Fibroblast of peridontal ligament (primary cell): ENCODE results near the gene TMEM50B.
A peak's percentile ranks its signal among the peaks of the same experiment; 100 is the strongest.
"Not testable (repeated sequence)": the region's sequence is repeated elsewhere in the genome, so short reads cannot be mapped to it uniquely, and the experiment has no call there.

Source experiments
- DNase-seq: peaks from one replicate; pipeline ENCODE4 v3.0.0-alpha.2; 2010; ENCODE audit errors: extremely low read depth

The TMEM50B gene

GRCh38 chr21:33428669-33429068 lies 51.1 kb downstream of the TMEM50B start:
- DNase-seq, result no peak

- no peak for DNase-seq
These were observed 52.7 kb downstream of the TMEM50B start for GRCh38 chr21:33427051-33427450.

GRCh38 chr21:33425825-33426224 lies 53.9 kb downstream of the TMEM50B start:
- no peak for DNase-seq

- no peak for DNase-seq
These were observed 55.6 kb downstream of the TMEM50B start for GRCh38 chr21:33424214-33424613.

- DNase-seq, result no peak
These were observed 57.9 kb downstream of the TMEM50B start for GRCh38 chr21:33421713-33422393.

GRCh38 chr21:33419538-33420123 lies 60.1 kb downstream of the TMEM50B start:
- peak; percentile 80 for DNase-seq

GRCh38 chr21:33418691-33419090 lies 61.1 kb downstream of the TMEM50B start:
- peak; percentile 53 for DNase-seq

GRCh38 chr21:33414926-33415325 lies 64.8 kb downstream of the TMEM50B start:
- no peak for DNase-seq

- no peak for DNase-seq
These were observed 65.7 kb downstream of the TMEM50B start for GRCh38 chr21:33414068-33414467.

- no peak for DNase-seq
These were observed 66.8 kb downstream of the TMEM50B start for GRCh38 chr21:33412832-33413519.

- DNase-seq, result not testable (repeated sequence)
These were observed 67.3 kb downstream of the TMEM50B start for GRCh38 chr21:33412439-33412831.

- DNase-seq, result no peak
These were observed 67.8 kb downstream of the TMEM50B start for GRCh38 chr21:33411949-33412430.

- DNase-seq, result no peak
These were observed 73.3 kb downstream of the TMEM50B start for GRCh38 chr21:33406493-33406892.

GRCh38 chr21:33403786-33404585 lies 75.8 kb downstream of the TMEM50B start:
- DNase-seq, result peak; percentile 63

- no peak for DNase-seq
These were observed 76.5 kb downstream of the TMEM50B start, which contains the start of gene IFNGR2 for GRCh38 chr21:33403128-33403785. Gene IFNGR2 (plus strand): TSS chr21:33403413. CDS start chr21:33403544, 131 bp downstream.

- peak; percentile 76 for DNase-seq
These were observed 77.5 kb downstream of the TMEM50B start for GRCh38 chr21:33402001-33402979.

- peak; percentile 46 for DNase-seq
These were observed 78.2 kb downstream of the TMEM50B start for GRCh38 chr21:33401630-33401992.
